Neutrophil (primary cell): ENCODE data around the gene ENTREP1.

ENCODE experiments used
- H3K27ac ChIP-seq: fragments of 200-600 bp; sonication (generic); 2 replicates; pipeline ENCODE4 v1.5.1; 2016; ENCODE audit warnings: mild to moderate bottlenecking, moderate library complexity
- H3K27me3 ChIP-seq: fragments of 200-600 bp; sonication (generic); 2 replicates; pipeline ENCODE4 v1.6.0; 2016; ENCODE audit warnings: mild to moderate bottlenecking
- H3K36me3 ChIP-seq: fragments of 200-600 bp; sonication (generic); 2 replicates; pipeline ENCODE4 v1.5.1; 2017
- H3K4me1 ChIP-seq, 2 experiments: fragments of 200-600 bp in 1 of 2; sonication (generic) in 1 of 2; 1 replicate in 1 of 2; 2 replicates in 1 of 2; pipeline versions ENCODE4 v1.5.1 to v1.6.1; 2013 to 2016; ENCODE audit warnings: low read depth in 1 of 2, low read length in 1 of 2, mild to moderate bottlenecking in 1 of 2, moderate library complexity in 1 of 2; ENCODE audit not compliant: control insufficient read depth in 1 of 2, insufficient read depth in 1 of 2
- H3K4me3 ChIP-seq, 2 experiments: fragments of 200-600 bp in 1 of 2; sonication (generic) in 1 of 2; 1 replicate in 1 of 2; 2 replicates in 1 of 2; pipeline ENCODE4 v1.5.1; 2013 to 2016; ENCODE audit warnings: low read depth in 1 of 2, low read length in 1 of 2, mild to moderate bottlenecking in 1 of 2, moderate library complexity in 1 of 2
- H3K9me3 ChIP-seq: fragments of 200-600 bp; sonication (generic); 2 replicates; pipeline ENCODE4 v1.5.1; 2016
- TF ChIP-seq, protein P1 (sequence below): fragments of 200-600 bp; sonication (generic); IDR thresholded peaks from 2 replicates; pipeline ENCODE4 v1.5.1; 2016; ENCODE audit warnings: antibody characterized with exemption

ENTREP1 gene

DNA sequence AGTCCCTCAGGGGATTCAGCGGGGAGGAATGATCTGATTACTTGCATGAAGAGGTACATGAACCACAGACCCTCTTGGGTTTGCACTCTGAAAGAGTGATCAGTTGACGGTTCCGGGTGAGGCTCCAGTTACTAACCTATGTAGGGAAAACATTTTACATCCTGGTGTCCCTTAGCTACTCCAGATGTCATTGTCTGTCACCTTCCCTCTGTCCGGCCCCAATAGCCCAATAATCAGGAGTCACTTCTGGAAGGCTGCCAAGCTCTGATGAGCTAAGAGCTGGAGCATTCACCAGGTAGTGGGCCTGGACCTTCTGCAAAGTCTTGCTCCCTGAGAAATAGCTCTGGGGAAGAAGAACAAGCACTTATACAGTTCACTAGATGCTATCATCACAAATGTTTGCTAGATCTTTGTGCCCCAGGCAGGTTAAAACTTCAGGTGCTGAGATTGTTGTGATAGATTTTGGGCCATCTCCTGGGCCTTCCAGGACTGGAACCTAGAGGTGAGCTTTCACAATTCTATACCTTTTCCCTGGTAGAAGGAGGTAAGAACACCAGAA lies 64.5 kb downstream of the ENTREP1 start:
- H3K36me3 ChIP-seq, result no peaks in the 10 kb centered on the region
- no peak overlapping the region for H3K27ac ChIP-seq
- no peaks in the 10 kb centered on the region for H3K9me3 ChIP-seq
- peaks cover 5% of the 10 kb centered on the region for H3K27me3 ChIP-seq
- no peak overlapping the region for H3K4me3 ChIP-seq
- TF ChIP-seq, protein P1, sequence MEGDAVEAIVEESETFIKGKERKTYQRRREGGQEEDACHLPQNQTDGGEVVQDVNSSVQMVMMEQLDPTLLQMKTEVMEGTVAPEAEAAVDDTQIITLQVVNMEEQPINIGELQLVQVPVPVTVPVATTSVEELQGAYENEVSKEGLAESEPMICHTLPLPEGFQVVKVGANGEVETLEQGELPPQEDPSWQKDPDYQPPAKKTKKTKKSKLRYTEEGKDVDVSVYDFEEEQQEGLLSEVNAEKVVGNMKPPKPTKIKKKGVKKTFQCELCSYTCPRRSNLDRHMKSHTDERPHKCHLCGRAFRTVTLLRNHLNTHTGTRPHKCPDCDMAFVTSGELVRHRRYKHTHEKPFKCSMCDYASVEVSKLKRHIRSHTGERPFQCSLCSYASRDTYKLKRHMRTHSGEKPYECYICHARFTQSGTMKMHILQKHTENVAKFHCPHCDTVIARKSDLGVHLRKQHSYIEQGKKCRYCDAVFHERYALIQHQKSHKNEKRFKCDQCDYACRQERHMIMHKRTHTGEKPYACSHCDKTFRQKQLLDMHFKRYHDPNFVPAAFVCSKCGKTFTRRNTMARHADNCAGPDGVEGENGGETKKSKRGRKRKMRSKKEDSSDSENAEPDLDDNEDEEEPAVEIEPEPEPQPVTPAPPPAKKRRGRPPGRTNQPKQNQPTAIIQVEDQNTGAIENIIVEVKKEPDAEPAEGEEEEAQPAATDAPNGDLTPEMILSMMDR, result no peak
- no peaks in the 10 kb centered on the region for H3K4me1 ChIP-seq

DNA sequence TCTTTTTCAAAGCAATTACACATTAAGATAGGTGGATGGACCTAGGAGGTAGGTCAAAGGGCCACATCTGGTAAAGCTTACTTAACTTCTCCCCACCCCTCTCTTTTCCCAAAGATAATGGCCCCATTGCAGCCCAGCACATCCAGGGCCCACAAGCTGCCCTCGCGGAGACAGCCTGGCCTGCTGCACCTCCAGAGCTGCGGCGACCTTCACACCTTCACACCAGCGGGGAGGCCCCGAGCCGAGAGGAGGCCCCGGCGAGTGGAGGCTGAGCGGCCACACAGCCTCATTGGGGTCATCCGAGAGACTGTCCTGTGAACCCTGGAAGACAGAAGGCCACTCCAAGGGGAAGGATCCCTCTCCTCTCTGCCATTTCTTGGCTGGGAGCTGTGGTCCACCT lies 66.5 kb downstream of the ENTREP1 start:
- Histone ChIP-seq H3K4me3 (no peak overlapping the region), H3K27me3 (peaks cover 5% of the 10 kb centered on the region), H3K36me3 (no peaks in the 10 kb centered on the region), H3K9me3 (no peaks in the 10 kb centered on the region), H3K27ac (no peak overlapping the region), H3K4me1 (no peaks in the 10 kb centered on the region)
- TF ChIP-seq, protein P1, result no peak

DNA sequence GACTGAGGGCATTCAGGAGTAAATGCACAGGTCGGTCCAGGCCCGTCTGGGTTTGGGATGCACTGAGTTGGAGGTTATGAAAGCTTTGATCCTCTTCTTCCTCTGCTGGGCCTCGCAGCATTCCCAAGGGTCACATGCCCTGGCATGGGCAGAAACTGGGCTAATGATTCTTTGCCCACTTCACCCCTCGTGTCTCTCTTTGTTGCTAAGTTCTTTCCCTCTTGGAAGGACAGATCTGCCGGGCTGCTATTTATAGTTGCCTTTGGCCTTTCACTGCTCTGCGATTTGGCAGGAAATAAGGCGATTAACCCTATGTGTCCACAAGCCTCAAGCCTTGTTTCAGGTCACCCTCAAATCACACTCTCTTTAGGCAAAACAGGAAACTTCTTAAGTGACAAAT lies 66.9 kb downstream of the ENTREP1 start:
- Histone ChIP-seq H3K36me3 (no peaks in the 10 kb centered on the region), H3K27ac (no peak overlapping the region), H3K27me3 (peaks cover under 1% of the 10 kb centered on the region), H3K9me3 (no peaks in the 10 kb centered on the region), H3K4me1 (no peaks in the 10 kb centered on the region), H3K4me3 (no peak overlapping the region)
- TF ChIP-seq, protein P1, result no peak

DNA sequence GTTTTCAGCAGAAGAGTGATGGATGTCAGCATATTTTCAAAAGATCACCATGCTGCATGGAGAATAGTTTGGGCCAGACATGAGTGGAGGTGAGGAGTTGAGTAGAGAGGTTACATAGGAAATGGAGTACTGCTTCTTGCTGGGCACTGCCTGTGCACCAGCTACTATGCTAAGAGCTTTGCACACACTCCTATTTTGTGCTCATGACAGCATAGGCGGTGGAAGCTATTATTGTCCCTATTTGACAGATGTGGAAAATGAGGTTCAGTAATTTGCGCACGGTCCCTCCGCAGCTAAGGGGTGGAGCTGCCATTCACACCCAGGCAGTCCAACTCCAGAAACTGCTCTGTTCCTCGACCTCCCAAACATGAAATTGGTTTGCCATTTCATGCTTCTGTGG lies 67.8 kb downstream of the ENTREP1 start:
- TF ChIP-seq, protein P1, result no peak
- Histone ChIP-seq H3K4me1 (no peaks in the 10 kb centered on the region), H3K27me3 (no peaks in the 10 kb centered on the region), H3K4me3 (no peak overlapping the region), H3K27ac (no peak overlapping the region), H3K9me3 (no peaks in the 10 kb centered on the region), H3K36me3 (no peaks in the 10 kb centered on the region)

DNA sequence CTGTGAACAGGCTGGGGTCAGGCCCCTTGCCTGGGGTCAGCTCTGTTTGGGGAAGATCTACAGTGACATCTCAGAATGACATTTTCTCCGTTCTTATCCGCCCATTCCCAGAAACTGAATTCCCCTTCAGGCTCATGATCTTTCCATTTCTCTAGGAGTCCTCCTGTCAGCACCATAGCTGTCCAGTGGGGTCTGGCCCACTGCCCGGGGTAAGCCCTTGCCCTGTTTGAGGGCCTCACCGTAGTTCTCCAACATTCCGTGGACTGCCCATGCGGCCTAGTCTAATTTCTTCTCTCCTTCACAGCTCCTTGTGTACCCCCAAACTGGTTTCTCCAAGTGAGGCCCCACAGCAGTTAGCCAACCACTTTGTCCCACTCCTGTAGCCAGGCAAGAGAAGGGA lies 68.4 kb downstream of the ENTREP1 start:
- Histone ChIP-seq H3K27me3 (no peaks in the 10 kb centered on the region), H3K4me3 (no peak overlapping the region), H3K4me1 (no peaks in the 10 kb centered on the region), H3K9me3 (no peaks in the 10 kb centered on the region), H3K27ac (no peak overlapping the region), H3K36me3 (no peaks in the 10 kb centered on the region)
- TF ChIP-seq, protein P1, result no peak

DNA sequence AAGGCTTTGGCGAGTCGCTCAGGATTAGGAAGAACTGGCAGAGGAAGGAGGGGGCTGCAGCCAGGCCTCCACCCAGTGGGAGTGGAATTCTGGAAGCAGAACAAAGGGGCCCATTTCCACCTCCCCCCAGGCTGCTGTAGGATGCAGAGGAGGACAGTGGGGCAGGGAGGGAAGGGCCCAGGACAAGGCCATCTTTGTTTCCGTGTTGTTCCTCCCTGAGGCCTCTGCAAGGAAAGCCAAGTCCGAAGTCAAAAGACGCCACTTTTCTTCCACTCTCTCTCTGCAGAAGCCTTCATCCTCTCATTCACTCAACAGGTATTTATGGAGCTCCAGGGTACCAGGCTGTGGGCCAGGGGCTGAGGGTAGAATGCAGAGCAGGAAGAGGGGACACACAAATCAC lies 70.7 kb downstream of the ENTREP1 start:
- no peaks in the 10 kb centered on the region for H3K36me3 ChIP-seq
- H3K9me3 ChIP-seq, result no peaks in the 10 kb centered on the region
- no peaks in the 10 kb centered on the region for H3K27me3 ChIP-seq
- no peak overlapping the region for H3K27ac ChIP-seq
- no peaks in the 10 kb centered on the region for H3K4me1 ChIP-seq
- H3K4me3 ChIP-seq, result no peak overlapping the region
- TF ChIP-seq, protein P1, result no peak
